ENCODE results near the gene TXN2.

DNA sequence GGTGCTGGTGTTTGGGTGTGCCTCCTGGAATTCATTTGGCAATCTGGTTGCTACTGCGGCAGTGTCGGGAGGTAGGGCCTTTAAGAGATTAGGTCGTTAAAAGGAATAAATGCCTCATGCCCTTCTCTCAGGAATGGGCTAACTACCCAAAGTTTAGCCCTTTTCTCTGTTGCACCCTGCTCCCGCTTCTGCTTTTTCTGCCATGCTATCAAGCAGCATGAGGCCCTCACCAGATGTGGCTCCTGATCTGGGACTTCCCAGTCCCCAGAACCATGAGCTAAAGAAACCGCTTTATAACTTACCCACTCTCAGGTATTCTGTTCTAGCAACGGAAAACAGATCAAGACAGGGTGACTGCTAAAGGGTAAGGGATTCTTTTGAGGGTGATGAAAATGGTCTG is 41.2 kb upstream of the TXN2 start:
- TF ChIP-seq, protein P1, sequence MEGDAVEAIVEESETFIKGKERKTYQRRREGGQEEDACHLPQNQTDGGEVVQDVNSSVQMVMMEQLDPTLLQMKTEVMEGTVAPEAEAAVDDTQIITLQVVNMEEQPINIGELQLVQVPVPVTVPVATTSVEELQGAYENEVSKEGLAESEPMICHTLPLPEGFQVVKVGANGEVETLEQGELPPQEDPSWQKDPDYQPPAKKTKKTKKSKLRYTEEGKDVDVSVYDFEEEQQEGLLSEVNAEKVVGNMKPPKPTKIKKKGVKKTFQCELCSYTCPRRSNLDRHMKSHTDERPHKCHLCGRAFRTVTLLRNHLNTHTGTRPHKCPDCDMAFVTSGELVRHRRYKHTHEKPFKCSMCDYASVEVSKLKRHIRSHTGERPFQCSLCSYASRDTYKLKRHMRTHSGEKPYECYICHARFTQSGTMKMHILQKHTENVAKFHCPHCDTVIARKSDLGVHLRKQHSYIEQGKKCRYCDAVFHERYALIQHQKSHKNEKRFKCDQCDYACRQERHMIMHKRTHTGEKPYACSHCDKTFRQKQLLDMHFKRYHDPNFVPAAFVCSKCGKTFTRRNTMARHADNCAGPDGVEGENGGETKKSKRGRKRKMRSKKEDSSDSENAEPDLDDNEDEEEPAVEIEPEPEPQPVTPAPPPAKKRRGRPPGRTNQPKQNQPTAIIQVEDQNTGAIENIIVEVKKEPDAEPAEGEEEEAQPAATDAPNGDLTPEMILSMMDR (IDR thresholded peaks at IDR 0.05; ENCODE audit: low read length): no peak
- TF ChIP-seq EZH2 (IDR thresholded peaks at IDR 0.05; ENCODE audit: borderline replicate concordance, low read length): no peak

Measured in OCI-LY1 (cell line).